GM18951 (cell line): Measurements from ENCODE around the gene CNPY2.
"Not testable (repeated sequence)": the region's sequence is repeated elsewhere in the genome, so short reads cannot be mapped to it uniquely, and the experiment has no call there.

Source experiments
- POLR2A ChIP-seq: IDR thresholded peaks from 4 replicates; pipeline ENCODE4 v1.6.1; 2011; ENCODE audit warnings: mild to moderate bottlenecking; ENCODE audit not compliant: insufficient read length, insufficient read depth; ENCODE audit errors: extremely low read depth
- in situ Hi-C: fragments of 300-500 bp; cut with MboI; formaldehyde crosslinking; loops from one replicate; pipeline ENCODE4 v1.12.0; 2022; ENCODE audit warnings: low sequenced_read_pairs, mixed read lengths, inconsistent platforms; ENCODE audit not compliant: unreplicated experiment

The CNPY2 gene

GRCh38 chr12:56298828-56299227, 17.0 kb downstream of the CNPY2 start:
- TF ChIP-seq POLR2A: no peak
- in situ Hi-C loops: no loop called here

- in situ Hi-C loops: no loop called here
- TF ChIP-seq POLR2A: no peak
Observed at GRCh38 chr12:56297400-56297799, 18.4 kb downstream of the CNPY2 start.

- in situ Hi-C loops: no loop called here
- TF ChIP-seq POLR2A: no peak
Observed at GRCh38 chr12:56296295-56296694, 19.5 kb downstream of the CNPY2 start.

- in situ Hi-C loops: no loop called here
Observed at GRCh38 chr12:56293795-56294194, 22.0 kb downstream of the CNPY2 start.

GRCh38 chr12:56288705-56289387, 26.9 kb downstream of the CNPY2 start:
- TF ChIP-seq POLR2A: no peak

More at GRCh38 chr12:56293795-56294194, 22.0 kb downstream of the CNPY2 start:
- no peak for TF ChIP-seq POLR2A

GRCh38 chr12:56286044-56286830, 29.6 kb downstream of the CNPY2 start:
- TF ChIP-seq POLR2A: no peak
- in situ Hi-C loops: no loop called here

More at GRCh38 chr12:56288705-56289387, 26.9 kb downstream of the CNPY2 start:
- in situ Hi-C loops: no loop called here

- in situ Hi-C loops: not testable (repeated sequence)
Observed at GRCh38 chr12:56284263-56284662, 31.5 kb downstream of the CNPY2 start.

- no peak for TF ChIP-seq POLR2A
- in situ Hi-C loops: no loop called here
Observed at GRCh38 chr12:56282579-56282978, 33.2 kb downstream of the CNPY2 start.

GRCh38 chr12:56282030-56282429, 33.8 kb downstream of the CNPY2 start:
- in situ Hi-C loops: no loop called here
- no peak for TF ChIP-seq POLR2A

- TF ChIP-seq POLR2A: no peak
- in situ Hi-C loops: no loop called here
Observed at GRCh38 chr12:56280849-56281248, 34.9 kb downstream of the CNPY2 start.

GRCh38 chr12:56278905-56279304, 36.9 kb downstream of the CNPY2 start:
- TF ChIP-seq POLR2A: no peak
- in situ Hi-C loops: no loop called here

GRCh38 chr12:56274299-56274698, 41.5 kb downstream of the CNPY2 start:
- no peak for TF ChIP-seq POLR2A
- in situ Hi-C loops: no loop called here

GRCh38 chr12:56272468-56272867, 43.3 kb downstream of the CNPY2 start:
- in situ Hi-C loops: not testable (repeated sequence)

- in situ Hi-C loops: no loop called here
- no peak for TF ChIP-seq POLR2A
Observed at GRCh38 chr12:56271031-56271430, 44.8 kb downstream of the CNPY2 start.

- no peak for TF ChIP-seq POLR2A
- in situ Hi-C loops: no loop called here
Observed at GRCh38 chr12:56267443-56268071, 48.2 kb downstream of the CNPY2 start.
